SKM-1 (cell line): ENCODE measurements around the gene ANKLE1.

ENCODE experiments used
- DNase-seq: peaks from one replicate; lab custom pipeline; 2025; ENCODE audit not compliant: unreplicated experiment; lab: John Stamatoyannopoulos, UW

ANKLE1 gene

DNA sequence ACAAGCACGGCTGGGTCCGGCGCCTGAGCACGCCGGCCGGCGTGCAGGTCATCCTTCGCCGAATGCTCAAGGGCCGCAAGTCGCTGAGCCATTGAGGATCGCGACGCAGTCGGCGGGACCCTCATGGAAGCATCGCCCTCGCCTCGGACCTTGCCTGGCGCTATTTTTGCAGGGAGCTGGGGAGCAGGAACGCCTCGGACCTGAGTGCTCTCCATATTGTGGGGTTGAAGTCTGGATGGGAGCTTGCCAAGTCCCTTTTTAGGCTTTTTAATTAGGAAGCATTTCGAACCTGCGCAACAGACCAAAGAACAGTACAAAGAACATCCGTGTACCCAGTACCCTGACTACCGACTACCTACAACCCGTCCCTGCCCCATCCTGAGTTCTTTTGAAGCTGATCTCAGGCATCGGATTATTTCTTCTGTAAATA is 24.6 kb downstream of the ANKLE1 start:
- DNase-seq = no peak

GRCh38 chr19:17307876-17308377 is 26.2 kb downstream of the ANKLE1 start:
- no peak for DNase-seq

GRCh38 chr19:17309198-17309964 is 27.7 kb downstream of the ANKLE1 start, which contains the start of gene DDA1:
Gene DDA1, plus strand, starts transcription at chr19:17309563. Its CDS starts 92 bp downstream, at chr19:17309655.
- peak; percentile 99 for DNase-seq

- no peak for DNase-seq
These were observed 28.3 kb downstream of the ANKLE1 start for GRCh38 chr19:17309965-17310461.

- no peak for DNase-seq
These were observed 29.9 kb downstream of the ANKLE1 start for GRCh38 chr19:17311455-17312188.

DNA sequence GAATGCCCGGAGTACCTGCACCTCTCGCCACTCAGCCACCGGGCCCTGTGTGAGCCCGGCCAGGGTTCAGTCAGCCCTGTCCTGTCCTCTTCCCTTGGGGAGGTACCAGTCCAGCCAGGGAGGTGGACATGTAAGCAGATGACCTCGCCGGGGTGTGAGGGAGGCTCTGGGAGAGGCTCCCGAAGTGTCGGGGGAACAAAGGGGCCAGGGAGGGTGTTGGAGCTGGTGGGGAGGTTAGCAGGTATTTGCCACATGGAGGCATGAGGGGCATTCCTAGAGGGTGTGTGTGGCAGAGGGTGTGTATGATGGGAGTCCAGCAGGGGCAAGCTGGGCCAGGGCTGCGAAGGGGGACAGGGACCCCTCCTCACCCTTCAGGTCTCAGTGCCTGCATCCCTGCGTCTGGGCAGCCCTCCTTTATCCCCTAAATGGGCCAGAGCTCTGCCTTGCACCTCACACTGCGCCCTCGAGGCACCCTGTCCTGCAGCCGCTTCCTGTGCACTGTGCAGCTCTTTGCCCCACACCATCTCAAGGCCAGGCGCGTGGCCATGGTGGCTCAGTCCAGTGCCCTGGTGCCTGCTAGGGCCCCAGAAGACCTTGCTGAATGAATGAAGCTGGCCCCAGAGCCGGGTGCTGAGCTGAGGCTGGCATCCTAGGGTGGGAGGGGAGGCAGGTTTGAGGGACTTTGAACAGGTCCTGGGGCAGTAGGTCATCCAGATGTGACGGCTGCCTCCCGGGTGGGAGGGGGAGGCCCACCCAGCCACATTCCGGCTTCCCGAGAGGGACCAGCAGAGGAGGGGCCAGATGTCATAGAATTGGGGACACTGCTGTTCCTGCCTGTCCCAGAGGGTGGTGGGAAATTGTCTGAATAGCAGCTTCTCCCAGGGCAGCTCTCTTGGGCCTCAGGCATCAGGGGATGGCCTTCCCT is 30.8 kb downstream of the ANKLE1 start:
- no peak for DNase-seq

GRCh38 chr19:17314007-17314593 is 32.4 kb downstream of the ANKLE1 start:
- DNase-seq = no peak

- DNase-seq = no peak
These were observed 37.3 kb downstream of the ANKLE1 start for GRCh38 chr19:17318966-17319365.

GRCh38 chr19:17319473-17320238 is 38.0 kb downstream of the ANKLE1 start:
- DNase-seq = no peak

DNA sequence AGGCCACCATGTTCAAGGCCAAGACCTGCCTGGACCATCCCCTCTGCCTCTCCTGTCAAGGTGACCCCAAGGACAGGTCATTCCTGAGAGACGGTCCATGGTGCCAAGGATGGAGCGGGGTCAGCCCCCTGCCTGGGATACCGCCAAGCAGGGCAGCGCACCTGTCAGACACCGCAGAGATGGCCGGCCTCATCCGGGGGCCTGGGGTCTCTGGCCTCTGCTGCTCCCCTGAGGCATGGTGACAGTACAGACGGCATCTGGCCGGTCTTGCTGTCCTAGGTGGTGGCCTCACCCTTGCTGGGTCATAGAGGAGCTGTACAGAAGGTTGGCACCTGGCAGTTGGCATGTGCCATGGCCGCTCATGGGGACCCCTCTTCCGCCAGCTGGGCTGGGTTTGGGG is 38.7 kb downstream of the ANKLE1 start:
- DNase-seq = no peak

- DNase-seq = no peak
These were observed 40.2 kb downstream of the ANKLE1 start for GRCh38 chr19:17321655-17322489.

GRCh38 chr19:17322854-17323253 is 41.2 kb downstream of the ANKLE1 start:
- DNase-seq = no peak

DNA sequence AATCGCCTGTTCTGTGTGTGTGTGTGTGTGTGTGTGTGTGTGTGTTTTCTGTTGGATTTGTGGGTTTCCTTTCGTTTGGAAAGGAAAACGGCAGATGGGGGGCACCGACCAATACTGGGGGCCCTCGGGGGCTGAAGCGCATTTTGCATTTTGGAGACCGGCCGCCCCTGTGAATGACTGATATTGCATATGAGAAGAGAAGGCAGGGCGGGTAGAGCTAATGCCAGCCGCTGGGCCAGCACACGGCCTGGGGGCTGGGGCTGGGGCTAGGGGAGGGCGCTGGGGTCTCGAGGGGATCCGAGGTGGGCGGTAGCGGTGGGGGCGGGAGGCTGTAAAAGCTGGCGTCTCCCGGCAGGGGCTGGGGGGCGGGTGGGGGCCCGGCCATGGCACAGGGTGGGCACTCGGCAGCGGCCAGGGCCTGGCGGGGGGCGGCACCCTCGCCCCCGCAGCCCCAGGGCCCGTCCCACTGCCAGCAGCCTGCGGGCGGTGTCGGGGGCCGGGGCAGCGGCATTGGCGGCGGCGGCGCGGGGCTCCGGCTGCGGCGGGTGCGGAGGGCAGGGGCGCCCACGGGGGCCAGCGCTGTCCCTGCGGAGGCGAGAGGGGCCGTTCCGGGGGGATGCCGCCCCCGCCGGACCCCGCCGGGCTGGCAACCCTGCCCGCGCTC is 41.7 kb downstream of the ANKLE1 start:
- no peak for DNase-seq

GRCh38 chr19:17323964-17324332 is 42.2 kb downstream of the ANKLE1 start:
- no peak for DNase-seq

DNA sequence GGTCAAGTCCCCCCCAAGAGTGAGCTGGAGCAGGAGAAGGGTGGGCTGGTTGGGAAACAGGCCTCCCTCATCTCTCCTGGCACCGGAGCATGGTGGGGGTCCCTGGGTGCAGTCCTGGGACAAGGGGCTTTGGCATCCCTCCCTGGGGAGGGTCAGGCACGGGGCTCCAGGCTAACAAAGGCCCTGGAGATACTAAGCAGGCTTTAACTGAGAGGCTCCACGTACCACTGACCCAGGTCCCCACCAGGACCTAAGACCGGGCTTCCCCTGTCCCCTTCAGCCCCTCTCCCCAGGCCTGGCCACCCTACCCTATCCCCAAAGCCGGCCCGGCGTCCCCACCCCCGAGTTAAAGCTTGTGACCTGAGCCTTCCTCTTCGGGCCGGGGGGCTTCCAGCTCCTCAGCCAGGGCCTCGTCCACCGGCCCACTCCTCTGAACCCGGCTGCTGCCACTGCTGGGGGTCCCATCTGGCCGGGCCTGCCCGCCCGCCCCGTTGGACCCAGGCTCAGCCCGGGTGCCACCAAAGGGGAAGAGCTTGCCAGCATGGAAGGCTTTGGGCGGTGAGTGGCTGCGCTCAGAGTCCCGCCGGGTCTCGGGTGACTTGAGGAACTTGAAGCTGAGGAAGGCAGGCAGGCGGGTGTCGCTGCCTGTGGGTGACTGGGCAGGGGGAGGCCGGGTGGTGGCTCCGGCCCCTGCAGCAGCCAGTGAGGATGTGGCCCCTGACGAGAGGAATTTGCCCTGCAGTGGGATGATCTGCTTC is 42.8 kb downstream of the ANKLE1 start:
- DNase-seq = no peak

DNA sequence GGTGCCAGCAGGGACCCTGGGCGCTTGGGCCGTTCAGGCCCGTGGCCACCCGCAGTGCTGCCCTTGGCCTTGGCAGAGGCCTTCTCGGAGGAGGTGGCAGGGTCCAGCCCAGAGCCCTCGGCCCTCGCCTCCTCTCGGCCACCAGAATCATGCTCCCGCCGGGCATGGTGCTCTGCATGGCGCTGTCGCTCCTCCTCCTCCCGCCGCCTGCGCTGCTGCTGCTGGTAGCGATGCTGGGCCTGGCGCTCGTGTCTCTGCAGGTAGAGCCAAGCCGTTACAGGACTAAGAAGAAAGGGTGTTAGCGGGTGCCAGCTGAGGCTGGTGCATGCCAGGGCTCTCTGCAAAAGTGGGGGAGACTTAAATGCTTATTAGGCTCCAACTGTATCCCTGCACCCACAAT is 43.4 kb downstream of the ANKLE1 start:
- DNase-seq = no peak

DNA sequence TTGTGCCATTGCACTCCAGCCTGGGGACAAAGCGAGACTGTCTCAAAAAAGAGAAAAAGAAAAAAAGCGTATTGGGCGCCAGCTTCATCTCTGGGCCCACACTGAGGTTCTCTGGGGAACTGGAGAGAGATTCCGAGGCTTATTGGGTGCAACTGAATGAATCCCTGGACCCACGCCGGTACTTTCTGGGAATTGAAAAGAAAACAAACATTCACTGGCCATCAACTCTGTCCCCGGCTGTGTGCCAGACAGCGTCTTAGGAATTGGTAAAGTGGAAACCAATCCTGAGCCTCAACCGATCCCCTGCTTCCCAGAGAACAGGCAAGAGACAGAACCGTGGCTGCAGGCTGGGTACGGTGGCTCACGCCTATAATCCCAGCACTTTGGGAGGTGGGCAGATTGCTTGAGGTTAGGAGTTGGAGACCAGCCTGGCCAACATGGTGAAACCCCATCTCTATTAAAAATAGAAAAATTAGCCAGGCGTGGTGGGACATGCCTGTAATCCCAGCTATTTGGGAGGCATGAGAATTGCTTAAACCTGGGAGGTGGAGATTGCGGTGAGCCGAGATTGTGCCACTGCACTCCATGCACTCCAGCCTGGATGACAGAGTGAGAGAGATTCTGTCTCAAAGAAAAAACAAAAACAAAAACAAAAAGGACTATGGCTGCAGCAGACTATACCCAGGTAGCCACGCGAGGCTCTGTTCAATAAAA is 44.3 kb downstream of the ANKLE1 start:
- no peak for DNase-seq
